ENCODE results near the gene STH. TPM values are rescaled to one million over a fixed set of nuclear protein-coding genes. Genes with fewer than 3 reads are reported as not detected.
A peak's percentile ranks its signal among the peaks of the same experiment; 100 is the strongest.
"Not testable (repeated sequence)": the region's sequence is repeated elsewhere in the genome, so short reads cannot be mapped to it uniquely, and the experiment has no call there.

The STH gene
- total RNA-seq, 2 experiments from 2014 or later = not detected

GRCh38 chr17:46000757-46001156 lies 1.7 kb downstream of the STH start:
- POLR2A ChIA-PET = no interaction called here
- CTCF ChIA-PET = interaction anchor here (1.0 to 2.2 kb wide), 6 partner anchors 27 to 212 kb away, joined by 3 to 12 read pairs (median 3); no protein-coding TSS in a partner anchor
- intact Hi-C loops (cut with DNase I, micrococcal nuclease) = loop anchor here in 1 of 2 experiments (2.0 to 5.0 kb wide), 3 partner anchors 44 to 287 kb away; no protein-coding TSS in a partner anchor
- no peak for DNase-seq
- H3K9me3 Mint-ChIP-seq (ENCODE audit: low read depth) = no peaks in the 10 kb centered on the region
- no peak overlapping the region for H3K4me3 Mint-ChIP-seq
- no peaks in the 10 kb centered on the region for H3K27me3 Mint-ChIP-seq
- no peak overlapping the region for H3K27ac Mint-ChIP-seq
- ATAC-seq = no peak
- H3K36me3 Mint-ChIP-seq (ENCODE audit: low read depth) = no peaks in the 10 kb centered on the region
- no peaks in the 10 kb centered on the region for H3K4me1 Mint-ChIP-seq

GRCh38 chr17:46001390-46002310 lies 2.6 kb downstream of the STH start:
- Mint-ChIP-seq H3K36me3 (ENCODE audit: low read depth) (no peaks in the 10 kb centered on the region), H3K27ac (no peak overlapping the region), H3K4me3 (no peak overlapping the region), H3K9me3 (ENCODE audit: low read depth) (no peaks in the 10 kb centered on the region), H3K4me1 (no peaks in the 10 kb centered on the region), H3K27me3 (no peaks in the 10 kb centered on the region)
- CTCF ChIA-PET = interaction anchor here (0.6 to 2.2 kb wide), 11 partner anchors 17 to 285 kb away, joined by 3 to 12 read pairs (median 3); no protein-coding TSS in a partner anchor
- POLR2A ChIA-PET = interaction anchor here (0.6 kb wide), 1 partner anchor 1597 kb away, joined by 3 read pairs; no protein-coding TSS in a partner anchor
- intact Hi-C loops (cut with DNase I, micrococcal nuclease) = loop anchor here (1.0 to 5.0 kb wide), 7 partner anchors 43 to 286 kb away; no protein-coding TSS in a partner anchor
- ATAC-seq (no peak), DNase-seq (no peak)

- ChIA-PET POLR2A (no interaction called here), CTCF (interaction anchor here (0.7 to 2.2 kb wide), 7 partner anchors 10 to 284 kb away, joined by 3 to 12 read pairs (median 3); no protein-coding TSS in a partner anchor)
- Mint-ChIP-seq H3K36me3 (ENCODE audit: low read depth) (no peaks in the 10 kb centered on the region), H3K4me1 (no peaks in the 10 kb centered on the region), H3K4me3 (no peak overlapping the region), H3K27me3 (no peaks in the 10 kb centered on the region), H3K9me3 (ENCODE audit: low read depth) (no peaks in the 10 kb centered on the region), H3K27ac (no peak overlapping the region)
- peak; percentile 93 for ATAC-seq
- intact Hi-C loops (cut with DNase I, micrococcal nuclease) = loop anchor here (1.0 to 5.0 kb wide), 6 partner anchors 42 to 285 kb away; no protein-coding TSS in a partner anchor
- peak; percentile 83 for DNase-seq
Measured at GRCh38 chr17:46002311-46002972, 3.4 kb downstream of the STH start.

- Mint-ChIP-seq H3K27me3 (no peaks in the 10 kb centered on the region), H3K36me3 (ENCODE audit: low read depth) (no peaks in the 10 kb centered on the region), H3K4me1 (no peaks in the 10 kb centered on the region), H3K9me3 (ENCODE audit: low read depth) (no peaks in the 10 kb centered on the region), H3K4me3 (no peak overlapping the region), H3K27ac (no peak overlapping the region)
- intact Hi-C loops (cut with DNase I, micrococcal nuclease) = loop anchor here (1.0 to 5.0 kb wide), 6 partner anchors 41 to 284 kb away; no protein-coding TSS in a partner anchor
- DNase-seq = no peak
- ChIA-PET POLR2A (no interaction called here), CTCF (interaction anchor here (0.7 to 1.8 kb wide), 5 partner anchors 9 to 210 kb away, joined by 3 to 16 read pairs (median 3); no protein-coding TSS in a partner anchor)
- peak; percentile 40 for ATAC-seq
Measured at GRCh38 chr17:46002973-46003316, 3.9 kb downstream of the STH start.

GRCh38 chr17:46003907-46004748 lies 5.1 kb downstream of the STH start:
- H3K4me3 Mint-ChIP-seq = no peak overlapping the region
- POLR2A ChIA-PET = interaction anchor here (0.6 kb wide), 1 partner anchor 174 kb away, joined by 3 read pairs; no protein-coding TSS in a partner anchor
- no peaks in the 10 kb centered on the region for H3K4me1 Mint-ChIP-seq
- H3K27me3 Mint-ChIP-seq = no peaks in the 10 kb centered on the region
- no peaks in the 10 kb centered on the region for H3K9me3 Mint-ChIP-seq (ENCODE audit: low read depth)
- H3K36me3 Mint-ChIP-seq (ENCODE audit: low read depth) = no peaks in the 10 kb centered on the region
- CTCF ChIA-PET = interaction anchor here (0.8 to 2.9 kb wide), 11 partner anchors 9 to 209 kb away, joined by 3 to 16 read pairs (median 4); no protein-coding TSS in a partner anchor
- DNase-seq (no peak), ATAC-seq (no peak)
- intact Hi-C loops (cut with DNase I, micrococcal nuclease) = loop anchor here in 1 of 2 experiments (5.0 kb wide), 2 partner anchors 208 to 283 kb away; no protein-coding TSS in a partner anchor
- no peak overlapping the region for H3K27ac Mint-ChIP-seq

GRCh38 chr17:46006082-46006481 lies 7.0 kb downstream of the STH start:
- ATAC-seq; H3K9me3 Mint-ChIP-seq (ENCODE audit: low read depth); H3K27ac Mint-ChIP-seq; H3K4me3 Mint-ChIP-seq; DNase-seq; intact Hi-C loops (cut with DNase I, micrococcal nuclease); H3K4me1 Mint-ChIP-seq; POLR2A ChIA-PET; H3K36me3 Mint-ChIP-seq (ENCODE audit: low read depth); H3K27me3 Mint-ChIP-seq: not testable (repeated sequence)
- CTCF ChIA-PET = interaction anchor here (0.7 to 2.9 kb wide), 2 partner anchors 13 to 204 kb away, joined by 3 to 10 read pairs; no protein-coding TSS in a partner anchor

- no peak for DNase-seq
- ChIA-PET POLR2A (no interaction called here), CTCF (interaction anchor here (0.9 to 1.1 kb wide), 2 partner anchors 59 to 205 kb away, joined by 3 to 5 read pairs; no protein-coding TSS in a partner anchor)
- Mint-ChIP-seq H3K9me3 (ENCODE audit: low read depth) (no peaks in the 10 kb centered on the region), H3K27me3 (no peaks in the 10 kb centered on the region), H3K4me1 (no peaks in the 10 kb centered on the region), H3K27ac (no peak overlapping the region), H3K36me3 (ENCODE audit: low read depth) (no peaks in the 10 kb centered on the region), H3K4me3 (no peak overlapping the region)
- ATAC-seq = no peak
- intact Hi-C loops (cut with DNase I, micrococcal nuclease) = no loop called here
Measured at GRCh38 chr17:46007461-46007965, 8.5 kb downstream of the STH start.

GRCh38 chr17:46008591-46008990 lies 9.5 kb downstream of the STH start:
- DNase-seq (no peak), ATAC-seq (no peak)
- Mint-ChIP-seq H3K36me3 (ENCODE audit: low read depth) (no peaks in the 10 kb centered on the region), H3K27me3 (no peaks in the 10 kb centered on the region), H3K9me3 (ENCODE audit: low read depth) (no peaks in the 10 kb centered on the region), H3K27ac (no peak overlapping the region), H3K4me1 (no peaks in the 10 kb centered on the region), H3K4me3 (no peak overlapping the region)
- ChIA-PET CTCF (no interaction called here), POLR2A (no interaction called here)
- intact Hi-C loops (cut with DNase I, micrococcal nuclease) = no loop called here

- DNase-seq (no peak), ATAC-seq (no peak)
- no peaks in the 10 kb centered on the region for H3K27me3 Mint-ChIP-seq
- H3K4me1 Mint-ChIP-seq = no peaks in the 10 kb centered on the region
- intact Hi-C loops (cut with DNase I, micrococcal nuclease) = loop anchor here in 1 of 2 experiments (10.0 kb wide), 1 partner anchor 55 kb away; no protein-coding TSS in a partner anchor
- ChIA-PET CTCF (no interaction called here), POLR2A (no interaction called here)
- H3K9me3 Mint-ChIP-seq (ENCODE audit: low read depth) = no peaks in the 10 kb centered on the region
- no peaks in the 10 kb centered on the region for H3K36me3 Mint-ChIP-seq (ENCODE audit: low read depth)
- H3K27ac Mint-ChIP-seq = no peak overlapping the region
- no peak overlapping the region for H3K4me3 Mint-ChIP-seq
Measured at GRCh38 chr17:46009681-46010596, 10.9 kb downstream of the STH start.
